GM23338 (cell line): ENCODE data around the gene SIDT2. TPM values are rescaled to one million over a fixed set of nuclear protein-coding genes. Genes with fewer than 3 reads are reported as not detected.

Experiments
- ATAC-seq: fragments of 200-7000 bp; cut with Tn5 transposase; 3 replicates; pipeline ENCODE4 v1.9.1; 2020
- DNase-seq: peaks from one replicate; pipeline ENCODE4 v3.0.0-alpha.2; 2015; ENCODE audit warnings: low spot score
- H2AFZ ChIP-seq: fragments of 200-600 bp; sonication (generic); 2 replicates; pipeline ENCODE4 v1.8.0; 2016; ENCODE audit warnings: antibody characterized with exemption, mild to moderate bottlenecking, moderate library complexity
- H3F3A ChIP-seq: fragments of 200-600 bp; sonication (generic); replicated peaks from 2 replicates; pipeline ENCODE4 v1.8.0; 2017; ENCODE audit warnings: antibody characterized with exemption, mixed run types, low read depth
- H3K27ac ChIP-seq: fragments of 200-600 bp; sonication (generic); 2 replicates; pipeline ENCODE4 v1.6.1; 2016; ENCODE audit warnings: low read depth
- H3K27me3 ChIP-seq: fragments of 200-600 bp; sonication (generic); 2 replicates; pipeline ENCODE4 v1.8.0; 2016; ENCODE audit warnings: mild to moderate bottlenecking, mixed run types, moderate library complexity; ENCODE audit not compliant: insufficient read depth
- H3K36me3 ChIP-seq: fragments of 200-600 bp; sonication (generic); 2 replicates; pipeline ENCODE4 v1.8.0; 2016; ENCODE audit warnings: mild to moderate bottlenecking; ENCODE audit not compliant: insufficient read depth
- H3K4me1 ChIP-seq: fragments of 200-600 bp; sonication (generic); 2 replicates; pipeline ENCODE4 v1.8.0; 2016; ENCODE audit warnings: mild to moderate bottlenecking, moderate library complexity; ENCODE audit not compliant: insufficient read depth
- H3K4me2 ChIP-seq: fragments of 200-600 bp; sonication (generic); 2 replicates; pipeline ENCODE4 v1.7.1; 2017; ENCODE audit warnings: mixed run types
- H3K4me3 ChIP-seq: fragments of 200-600 bp; sonication (generic); 2 replicates; pipeline ENCODE4 v1.6.1; 2016; ENCODE audit warnings: mixed run types
- H3K79me2 ChIP-seq: fragments of 200-600 bp; sonication (generic); replicated peaks from 2 replicates; pipeline ENCODE4 v1.8.0; 2017; ENCODE audit warnings: mild to moderate bottlenecking; ENCODE audit not compliant: insufficient read depth
- H3K9me2 ChIP-seq: fragments of 200-600 bp; sonication (generic); 2 replicates; pipeline ENCODE4 v1.8.0; 2017; ENCODE audit not compliant: insufficient read depth
- H4K20me1 ChIP-seq: fragments of 200-600 bp; sonication (generic); replicated peaks from 2 replicates; pipeline ENCODE4 v1.8.0; 2017; ENCODE audit warnings: mild to moderate bottlenecking; ENCODE audit not compliant: insufficient read depth
- H3K27ac Mint-ChIP-seq: 2 replicates; pipeline ENCODE4 v1.8.0; 2020; ENCODE audit warnings: inconsistent platforms, mild to moderate bottlenecking, moderate library complexity, mixed read lengths
- H3K27me3 Mint-ChIP-seq: 3 replicates; pipeline ENCODE4 v1.8.0; 2022; ENCODE audit warnings: low read depth, mild to moderate bottlenecking, moderate library complexity, mixed read lengths, inconsistent platforms; ENCODE audit not compliant: insufficient read depth, poor library complexity
- H3K36me3 Mint-ChIP-seq: 3 replicates; pipeline ENCODE4 v1.8.0; 2021; ENCODE audit warnings: low read depth, mild to moderate bottlenecking, inconsistent platforms, moderate library complexity, mixed read lengths
- H3K4me1 Mint-ChIP-seq: 3 replicates; pipeline ENCODE4 v1.8.0; 2020; ENCODE audit warnings: mild to moderate bottlenecking, inconsistent platforms, mixed read lengths
- H3K4me3 Mint-ChIP-seq: 3 replicates; pipeline ENCODE4 v1.8.0; 2021; ENCODE audit warnings: moderate library complexity, mild to moderate bottlenecking, inconsistent platforms, mixed read lengths
- H3K9me3 Mint-ChIP-seq: 3 replicates; pipeline ENCODE4 v1.8.0; 2020; ENCODE audit warnings: moderate library complexity, mild to moderate bottlenecking, inconsistent platforms, mixed read lengths
- CREB1 ChIP-seq: fragments of 250-450 bp; sonication (Bioruptor Pico); IDR thresholded peaks from 2 replicates; pipeline ENCODE4 v1.5.0; 2020; ENCODE audit warnings: low read depth, mild to moderate bottlenecking, moderate library complexity
- EZH2phosphoT487 ChIP-seq: fragments of 200-600 bp; sonication (generic); IDR thresholded peaks from one replicate; pipeline ENCODE4 v1.8.1; 2018; ENCODE audit warnings: antibody characterized with exemption; ENCODE audit not compliant: unreplicated experiment
- JUNB ChIP-seq: IDR thresholded peaks from one replicate; pipeline ENCODE4 v1.6.1; 2016; ENCODE audit warnings: antibody characterized with exemption; ENCODE audit not compliant: unreplicated experiment
- NANOG ChIP-seq: IDR thresholded peaks from 2 replicates; pipeline ENCODE4 v1.6.1; 2016; ENCODE audit warnings: antibody characterized with exemption, borderline replicate concordance
- POLR2AphosphoS5 ChIP-seq: IDR thresholded peaks from 2 replicates; pipeline ENCODE4 v1.6.1; 2016; ENCODE audit warnings: antibody characterized with exemption, low read depth
- REST ChIP-seq: IDR thresholded peaks from one replicate; pipeline ENCODE4 v1.6.1; 2018; ENCODE audit warnings: antibody characterized with exemption; ENCODE audit not compliant: unreplicated experiment
- STAT1 ChIP-seq: IDR thresholded peaks from one replicate; pipeline ENCODE4 v1.6.1; 2016; ENCODE audit warnings: antibody characterized with exemption; ENCODE audit not compliant: unreplicated experiment
- ZNF114 ChIP-seq: fragments of 250-450 bp; sonication (Bioruptor Pico); IDR thresholded peaks from 2 replicates; pipeline ENCODE4 v1.5.0; 2020; ENCODE audit warnings: mild to moderate bottlenecking, moderate library complexity
- ZNF331 ChIP-seq: fragments of 250-450 bp; sonication (Bioruptor Pico); IDR thresholded peaks from 2 replicates; pipeline ENCODE4 v1.5.0; 2020; ENCODE audit warnings: low read depth, mild to moderate bottlenecking, moderate library complexity
- polyA plus RNA-seq: library from polyadenylated mRNA; unstranded; fragments of >200 nt; fragmentation: Nextera tagmentation; extraction: Ambion mirVana; gene quantifications from 2 replicates; pipeline ENCODE4 v1.2.1, GENCODE V29; 2016
- total RNA-seq: library from RNA; depleted of rRNA; stranded (reverse); fragments of >200 nt; shearing (Covaris generic); gene quantifications from 2 replicates; pipeline ENCODE4 v1.2.3, GENCODE V29; 2014

Gene SIDT2
- total and polyA plus RNA-seq, 2 experiments from 2014 or later, result 7.5 to 12.1 TPM

GRCh38 chr11:117166491-117166890, 12.1 kb upstream of the SIDT2 start:
- Histone ChIP-seq H3K27me3 (no peaks in the 10 kb centered on the region), H2AFZ (no peak overlapping the region), H3K36me3 (peaks cover 65% of the 10 kb centered on the region), H3K9me2 (no peaks in the 10 kb centered on the region), H4K20me1 (peaks cover 49% of the 10 kb centered on the region), H3K4me1 (no peaks in the 10 kb centered on the region), H3F3A (peaks cover 3% of the 10 kb centered on the region; the same call in 1 of the 2 replicates), H3K4me3 (no peak overlapping the region), H3K27ac (no peak overlapping the region), H3K79me2 (peaks cover 26% of the 10 kb centered on the region), H3K4me2 (no peak overlapping the region)
- H3K27ac Mint-ChIP-seq, result no peak overlapping the region
- H3K4me3 Mint-ChIP-seq, result no peak overlapping the region
- H3K27me3 Mint-ChIP-seq, result no peaks in the 10 kb centered on the region
- TF ChIP-seq POLR2AphosphoS5 (no peak), JUNB (no peak), CREB1 (CRISPR knock-in tag) (no peak), ZNF331 (CRISPR knock-in tag) (no peak), EZH2phosphoT487 (no peak), NANOG (no peak), REST (no peak), STAT1 (no peak), ZNF114 (CRISPR knock-in tag) (no peak)
- H3K9me3 Mint-ChIP-seq, result no peaks in the 10 kb centered on the region
- H3K36me3 Mint-ChIP-seq, result peaks cover 81% of the 10 kb centered on the region
- H3K4me1 Mint-ChIP-seq, result peaks cover 6% of the 10 kb centered on the region; the same call in 2 of the 3 replicates
- no peak for DNase-seq
- ATAC-seq, result no peak

- peaks cover 31% of the 10 kb centered on the region for H4K20me1 ChIP-seq
- H3K4me3 ChIP-seq, result no peak overlapping the region
- H3K36me3 ChIP-seq, result peaks cover 39% of the 10 kb centered on the region
- Mint-ChIP-seq H3K27ac (peak overlapping the region; percentile 33; the same call in 1 of the 2 replicates), H3K27me3 (no peaks in the 10 kb centered on the region), H3K4me1 (peaks cover 13% of the 10 kb centered on the region; the same call in 2 of the 3 replicates), H3K36me3 (peaks cover 57% of the 10 kb centered on the region), H3K4me3 (no peak overlapping the region), H3K9me3 (no peaks in the 10 kb centered on the region)
- no peak overlapping the region for H3K4me2 ChIP-seq
- peaks cover 10% of the 10 kb centered on the region; the same call in 1 of the 2 replicates for H3F3A ChIP-seq
- H3K9me2 ChIP-seq, result no peaks in the 10 kb centered on the region
- no peak for TF ChIP-seq NANOG
- no peak for TF ChIP-seq EZH2phosphoT487
- H2AFZ ChIP-seq, result no peak overlapping the region
- DNase-seq (no peak), ATAC-seq (no peak)
- H3K79me2 ChIP-seq, result peaks cover 15% of the 10 kb centered on the region
- H3K27me3 ChIP-seq, result no peaks in the 10 kb centered on the region
- H3K27ac ChIP-seq, result no peak overlapping the region
- H3K4me1 ChIP-seq, result no peaks in the 10 kb centered on the region
These were observed 8.8 kb upstream of the SIDT2 start for GRCh38 chr11:117169736-117170135.
